ENCODE data around the gene TNFRSF19.

GRCh38 chr13:23586336-23586735, 16.1 kb downstream of the TNFRSF19 start:
- TF ChIP-seq POLR2A (IDR thresholded peaks at IDR 0.05) (no peak), EP300 (IDR thresholded peaks at IDR 0.05) (no peak)
- TF ChIP-seq, protein P1, sequence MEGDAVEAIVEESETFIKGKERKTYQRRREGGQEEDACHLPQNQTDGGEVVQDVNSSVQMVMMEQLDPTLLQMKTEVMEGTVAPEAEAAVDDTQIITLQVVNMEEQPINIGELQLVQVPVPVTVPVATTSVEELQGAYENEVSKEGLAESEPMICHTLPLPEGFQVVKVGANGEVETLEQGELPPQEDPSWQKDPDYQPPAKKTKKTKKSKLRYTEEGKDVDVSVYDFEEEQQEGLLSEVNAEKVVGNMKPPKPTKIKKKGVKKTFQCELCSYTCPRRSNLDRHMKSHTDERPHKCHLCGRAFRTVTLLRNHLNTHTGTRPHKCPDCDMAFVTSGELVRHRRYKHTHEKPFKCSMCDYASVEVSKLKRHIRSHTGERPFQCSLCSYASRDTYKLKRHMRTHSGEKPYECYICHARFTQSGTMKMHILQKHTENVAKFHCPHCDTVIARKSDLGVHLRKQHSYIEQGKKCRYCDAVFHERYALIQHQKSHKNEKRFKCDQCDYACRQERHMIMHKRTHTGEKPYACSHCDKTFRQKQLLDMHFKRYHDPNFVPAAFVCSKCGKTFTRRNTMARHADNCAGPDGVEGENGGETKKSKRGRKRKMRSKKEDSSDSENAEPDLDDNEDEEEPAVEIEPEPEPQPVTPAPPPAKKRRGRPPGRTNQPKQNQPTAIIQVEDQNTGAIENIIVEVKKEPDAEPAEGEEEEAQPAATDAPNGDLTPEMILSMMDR (IDR thresholded peaks at IDR 0.05), result no peak

Measured in stomach (tissue), 4 donors.